8988T (cell line): ENCODE data around the gene HSPBAP1.

Source experiments
- DNase-seq: peaks from one replicate; pipeline ENCODE4 v3.0.0; 2011

The HSPBAP1 gene

GRCh38 chr3:122793568-122794416 is at the start of gene HSPBAP1:
Gene HSPBAP1, minus strand, starts transcription at chr3:122793831. Its CDS starts 151 bp downstream, at chr3:122793680.
- DNase-seq = peak; percentile 81

DNA sequence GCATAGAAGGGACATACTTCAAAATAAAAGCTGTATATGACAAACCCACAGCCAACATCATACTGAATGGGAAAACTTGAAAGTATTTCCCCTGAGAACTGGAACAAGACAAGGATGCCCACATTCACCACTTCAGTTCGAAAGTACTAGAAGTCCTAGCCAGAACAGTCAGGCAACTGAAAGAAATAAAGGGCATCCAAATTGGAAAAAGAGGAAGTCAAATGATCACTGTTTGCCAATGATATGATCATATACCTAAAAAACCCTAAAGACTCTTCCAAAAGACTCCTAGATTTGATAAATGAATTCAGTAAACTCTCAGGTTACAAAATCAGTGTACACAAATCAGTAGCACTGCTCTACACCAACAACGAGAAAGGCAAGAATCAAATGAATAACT is 42.0 kb upstream of the HSPBAP1 start:
- DNase-seq = no peak

- no peak for DNase-seq
Observed at GRCh38 chr3:122828281-122828680, 34.6 kb upstream of the HSPBAP1 start.

DNA sequence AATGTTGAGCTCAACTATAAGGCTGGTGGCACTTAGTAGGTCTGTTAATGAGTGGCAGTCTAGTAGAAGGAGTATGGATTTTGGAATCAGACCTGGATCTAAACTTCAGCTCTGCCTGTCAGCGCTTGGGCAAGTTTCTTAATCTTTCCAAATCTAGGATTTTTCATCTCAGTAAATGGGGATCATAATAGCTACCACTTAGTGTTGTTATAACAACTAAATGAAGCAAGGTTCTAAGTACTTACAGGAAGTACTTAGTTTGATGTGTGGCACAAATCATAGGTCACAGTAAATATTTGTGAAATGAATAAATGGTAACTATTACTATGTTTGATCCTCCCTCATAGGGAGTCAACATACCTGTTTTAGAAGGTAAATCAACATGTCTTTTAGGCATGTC is 32.6 kb upstream of the HSPBAP1 start:
- no peak for DNase-seq

- DNase-seq = no peak
Observed at GRCh38 chr3:122825460-122825859, 31.8 kb upstream of the HSPBAP1 start.

DNA sequence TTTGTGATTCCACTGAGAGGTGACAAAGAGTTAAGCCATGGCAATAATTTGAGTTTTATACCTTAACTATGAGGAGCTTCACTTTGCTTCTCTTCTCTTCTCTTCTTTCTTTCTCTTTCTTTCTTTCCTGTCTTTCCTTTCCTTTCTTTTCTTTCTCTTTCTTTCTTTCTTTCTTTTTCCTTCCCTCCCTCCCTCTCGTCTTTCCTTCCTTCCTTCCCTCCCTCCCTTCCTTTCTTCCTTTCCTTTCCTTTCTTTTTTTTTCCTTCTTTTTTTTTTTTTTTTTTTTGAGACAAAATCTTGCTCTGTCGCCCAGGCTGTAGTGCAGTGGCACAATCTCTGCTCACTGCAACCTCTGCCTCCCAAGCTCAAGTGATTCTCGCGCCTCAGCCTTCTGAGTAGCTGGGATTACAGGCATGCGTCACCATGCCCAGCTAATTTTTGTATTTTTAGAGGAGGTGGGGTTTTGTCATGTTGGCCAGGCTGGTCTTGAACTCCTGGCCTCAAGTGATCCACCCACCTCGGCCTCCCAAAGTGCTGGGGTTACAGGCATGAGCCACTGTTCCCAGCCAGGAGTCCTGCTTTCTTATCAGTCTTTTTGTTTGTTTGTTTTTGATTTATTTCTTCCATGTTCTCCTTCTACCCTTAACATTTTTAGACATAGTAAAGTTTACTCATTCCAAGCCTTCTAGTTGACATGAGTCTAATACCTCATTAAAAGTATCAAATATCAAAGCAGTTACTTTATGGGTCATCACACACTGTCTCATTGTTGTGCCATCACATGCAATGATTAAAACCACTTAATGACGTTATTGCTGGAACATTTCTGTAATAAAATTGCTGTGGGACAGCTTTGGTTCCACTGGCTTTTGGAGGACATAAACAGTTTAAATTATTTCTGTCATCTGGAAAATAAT is 31.1 kb upstream of the HSPBAP1 start:
- no peak for DNase-seq

GRCh38 chr3:122816587-122816986 is 23.0 kb upstream of the HSPBAP1 start:
- no peak for DNase-seq

DNA sequence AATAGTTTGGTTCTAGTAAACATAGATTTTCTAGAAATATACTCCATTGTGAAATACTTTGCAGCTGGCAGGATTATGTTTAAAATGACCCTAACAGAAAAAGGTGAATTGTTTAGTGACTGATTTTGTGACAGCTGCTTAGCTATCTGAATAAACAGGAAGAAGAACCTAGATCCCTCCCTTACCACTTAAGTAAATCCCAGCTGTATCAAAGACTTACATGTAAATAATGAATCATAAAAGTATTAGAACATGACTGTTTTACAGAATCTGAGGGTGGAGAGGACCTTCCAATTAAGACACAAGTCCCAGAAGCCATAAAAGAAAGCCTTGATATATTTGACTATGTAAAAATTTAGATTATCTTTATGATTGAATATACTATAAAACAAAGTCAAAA is 17.1 kb upstream of the HSPBAP1 start:
- no peak for DNase-seq

GRCh38 chr3:122803977-122804376 is 10.3 kb upstream of the HSPBAP1 start:
- DNase-seq = no peak

DNA sequence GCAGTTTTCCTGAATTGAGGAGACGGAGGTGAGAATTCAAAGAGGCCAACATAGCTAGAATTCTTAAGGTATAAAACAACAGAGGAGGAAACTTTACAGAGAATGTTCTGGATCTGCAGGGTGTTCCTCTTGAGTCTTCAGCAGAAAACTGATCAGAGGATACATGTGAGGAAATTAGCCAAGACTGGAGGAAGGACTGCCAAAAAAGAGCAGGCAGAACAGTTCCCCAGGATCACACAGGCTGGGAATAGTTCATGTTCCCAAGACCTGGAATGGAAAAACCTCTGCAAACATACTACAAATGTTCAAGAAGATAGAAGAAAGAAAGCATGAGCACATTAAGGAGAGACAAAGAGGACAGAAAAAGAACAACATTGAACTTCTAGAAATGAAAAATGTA is 8.7 kb upstream of the HSPBAP1 start:
- DNase-seq = no peak

GRCh38 chr3:122800706-122801237 is 7.1 kb upstream of the HSPBAP1 start:
- no peak for DNase-seq

GRCh38 chr3:122800031-122800430 is 6.4 kb upstream of the HSPBAP1 start:
- no peak for DNase-seq

DNA sequence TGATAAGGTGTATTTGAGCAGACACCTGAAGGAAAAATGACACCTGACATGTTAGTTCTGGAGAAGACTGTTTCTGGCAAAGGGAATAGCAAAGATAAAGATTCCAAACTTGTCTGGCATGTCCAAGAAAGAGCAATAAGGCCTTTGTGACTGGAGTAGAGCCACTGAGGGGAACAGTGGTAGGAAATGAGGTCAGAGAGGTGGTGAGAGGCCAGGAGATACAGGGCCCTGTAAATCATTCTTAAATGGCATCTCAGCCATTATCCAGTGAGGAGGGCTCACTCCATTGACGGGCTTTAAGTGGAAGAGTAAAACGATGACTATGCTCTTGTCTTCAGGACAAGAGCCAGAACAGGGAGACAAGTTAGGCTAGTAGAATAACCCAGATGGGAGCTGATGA is 5.7 kb upstream of the HSPBAP1 start:
- DNase-seq = no peak

- no peak for DNase-seq
Observed at GRCh38 chr3:122797291-122797690, 3.7 kb upstream of the HSPBAP1 start.

GRCh38 chr3:122795674-122796195 is 2.1 kb upstream of the HSPBAP1 start:
- DNase-seq = no peak

DNA sequence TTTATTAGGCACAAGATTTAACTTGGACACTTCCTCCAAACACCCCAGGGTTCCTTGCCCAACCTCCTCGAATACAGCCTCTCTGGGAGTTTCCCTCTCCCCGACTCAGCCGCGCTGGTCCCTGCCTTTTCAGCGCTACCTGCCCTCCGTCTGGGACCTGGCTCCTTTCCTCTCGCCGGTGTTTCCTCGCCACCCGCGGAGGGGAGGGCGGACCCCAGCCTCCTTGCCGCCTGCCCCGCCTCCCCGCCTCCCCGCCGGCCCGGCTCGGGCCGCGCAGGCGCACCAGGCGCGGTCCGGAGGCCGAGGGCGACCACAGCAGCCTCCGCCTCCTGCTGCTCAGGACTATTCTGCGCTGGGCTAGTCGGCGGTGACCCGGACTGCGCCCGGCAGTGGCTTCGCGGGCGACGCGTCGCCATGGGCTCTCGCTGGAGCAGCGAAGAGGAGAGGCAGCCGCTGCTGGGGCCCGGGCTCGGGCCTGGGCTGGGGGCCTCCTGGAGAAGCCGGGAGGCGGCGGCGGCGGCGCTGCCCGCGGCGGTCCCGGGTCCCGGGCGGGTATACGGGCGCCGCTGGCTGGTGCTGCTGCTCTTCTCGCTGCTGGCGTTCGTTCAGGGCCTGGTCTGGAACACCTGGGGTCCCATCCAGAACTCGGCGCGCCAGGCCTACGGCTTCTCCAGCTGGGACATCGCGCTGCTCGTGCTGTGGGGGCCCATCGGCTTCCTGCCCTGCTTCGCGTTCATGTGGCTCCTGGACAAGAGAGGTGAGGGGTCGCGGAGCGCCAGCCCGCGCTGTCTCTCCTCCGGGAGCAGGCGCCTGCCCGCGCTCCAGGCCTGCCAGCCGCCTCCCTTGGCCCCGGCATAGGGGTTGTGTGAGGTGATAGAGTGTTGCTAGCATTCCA is 1.4 kb upstream of the HSPBAP1 start, which contains the start of gene SLC49A4:
Gene SLC49A4, plus strand, starts transcription at position 291 of the 895 bp plus-strand sequence. Its CDS starts 124 bp downstream, at position 415.
- peak; percentile 87 for DNase-seq

GRCh38 chr3:122794483-122794778 is 800 bp upstream of the HSPBAP1 start:
- no peak for DNase-seq

DNA sequence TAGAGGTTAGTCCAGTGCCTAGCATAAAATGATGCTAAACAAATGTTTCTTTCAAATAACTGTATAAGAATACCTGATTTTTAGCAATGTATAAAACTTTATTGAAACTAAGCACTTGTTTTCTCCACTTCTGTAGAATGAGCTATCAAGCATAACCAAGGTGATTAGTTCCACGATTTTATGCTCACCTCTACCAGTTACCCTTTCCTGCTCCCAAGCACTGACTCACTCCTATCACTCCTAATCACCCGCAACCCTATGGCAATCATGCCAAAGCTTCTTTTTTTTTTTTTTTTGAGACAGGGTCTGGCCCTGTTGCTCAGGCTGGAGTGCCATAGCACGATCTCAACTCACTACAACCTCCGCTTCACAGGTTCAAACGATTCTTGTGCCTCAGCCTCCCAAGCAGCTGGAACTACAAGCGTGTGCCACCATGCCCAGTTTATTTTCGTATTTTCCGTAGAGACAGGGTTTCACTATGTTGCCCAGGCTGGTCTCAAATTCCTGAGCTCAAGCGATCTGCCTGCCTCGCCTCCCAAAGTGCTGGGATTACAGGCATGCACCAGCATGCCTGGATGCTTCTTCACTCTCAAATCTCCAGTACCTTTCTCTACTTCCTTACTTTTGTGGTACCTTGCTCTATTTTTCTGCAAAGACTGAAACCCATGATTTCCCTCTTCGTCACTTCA is 3.9 kb downstream of the HSPBAP1 start:
- no peak for DNase-seq

DNA sequence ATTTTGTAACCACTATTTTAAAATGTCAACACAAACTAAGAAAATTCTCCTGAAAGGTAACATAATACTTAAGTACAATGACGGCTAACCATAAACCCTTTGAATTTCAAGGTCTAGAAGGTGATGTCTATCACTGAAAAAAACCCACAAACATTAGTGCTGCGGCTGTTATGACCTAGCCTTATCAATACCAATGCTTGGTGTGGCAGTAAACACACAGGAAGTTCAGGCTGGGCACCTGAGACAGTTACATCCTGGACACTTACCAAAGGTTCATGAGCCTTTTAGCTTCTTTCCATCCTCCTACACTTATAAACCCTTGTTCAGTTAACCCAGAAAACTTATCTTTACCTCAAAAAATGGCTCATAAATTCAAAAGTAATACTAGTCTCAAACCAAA is 5.8 kb downstream of the HSPBAP1 start:
- no peak for DNase-seq

DNA sequence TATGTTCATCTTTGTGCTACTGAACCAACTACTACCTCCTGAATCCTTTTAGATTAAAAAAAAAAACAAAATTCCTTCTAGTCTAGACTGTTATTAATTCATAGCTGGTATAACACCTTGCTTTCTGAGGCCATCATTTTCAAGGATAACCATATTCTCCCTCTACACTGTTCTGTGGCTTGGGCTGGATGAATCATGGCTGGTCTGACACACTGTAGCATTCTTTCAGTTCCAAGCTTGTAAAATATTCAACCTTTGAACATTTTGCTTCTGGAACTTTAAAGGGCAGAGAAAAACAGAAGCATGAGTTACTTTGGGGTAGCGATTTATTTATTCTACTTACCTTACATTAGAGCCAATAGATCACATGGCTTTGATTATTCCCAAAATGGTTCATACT is 7.6 kb downstream of the HSPBAP1 start:
- DNase-seq = no peak

GRCh38 chr3:122785231-122785630 is 8.4 kb downstream of the HSPBAP1 start:
- DNase-seq = no peak

- no peak for DNase-seq
Observed at GRCh38 chr3:122784436-122784835, 9.2 kb downstream of the HSPBAP1 start.
